Medulla oblongata (tissue), 1 donor: ENCODE measurements around the gene DGKH.
A peak's percentile ranks its signal among the peaks of the same experiment; 100 is the strongest.
"Not testable (repeated sequence)": the region's sequence is repeated elsewhere in the genome, so short reads cannot be mapped to it uniquely, and the experiment has no call there.

Experiments used
- DNase-seq: peaks from one replicate; pipeline ENCODE4 v3.0.0-alpha.2; 2015; ENCODE audit errors: extremely low spot score

DGKH gene

DNA sequence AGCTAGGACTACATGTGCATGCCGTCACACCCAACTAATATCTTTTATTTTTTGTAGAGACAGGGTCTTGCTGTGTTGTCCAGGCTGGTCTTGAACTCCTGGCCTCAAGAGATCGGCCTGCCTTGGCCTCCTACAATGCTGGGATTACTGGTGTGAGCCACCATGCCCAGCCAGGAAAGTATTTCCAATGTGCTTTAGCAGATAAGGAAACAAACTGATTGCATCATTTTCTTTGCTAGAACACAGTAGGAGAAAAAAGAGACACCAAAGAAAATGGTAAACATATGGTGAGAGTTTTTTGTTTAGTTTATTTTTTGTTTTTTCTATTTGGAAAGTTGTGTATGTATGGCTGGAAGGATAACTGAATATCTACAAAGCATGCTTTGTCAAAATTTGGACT, 176.6 kb downstream of the DGKH start:
- no peak for DNase-seq

DNA sequence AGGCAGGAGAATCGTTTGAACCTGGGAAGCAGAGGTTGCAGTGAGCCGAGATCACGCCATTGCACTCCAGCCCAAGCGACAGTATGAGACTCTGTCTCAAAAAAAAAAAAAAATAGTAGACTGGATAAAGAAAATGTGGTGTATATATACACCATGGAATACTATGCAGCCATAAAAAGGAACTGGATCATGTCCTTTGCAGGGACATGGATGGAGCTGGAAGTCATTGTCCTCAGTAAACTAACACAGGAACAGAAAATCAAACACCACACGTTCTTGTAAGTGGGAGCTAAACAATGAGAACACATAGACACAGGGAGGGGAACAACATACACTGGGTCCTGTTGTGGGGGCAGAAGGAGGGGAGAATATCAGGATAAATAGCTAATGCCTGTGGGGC, 178.3 kb downstream of the DGKH start:
- DNase-seq, result not testable (repeated sequence)

DNA sequence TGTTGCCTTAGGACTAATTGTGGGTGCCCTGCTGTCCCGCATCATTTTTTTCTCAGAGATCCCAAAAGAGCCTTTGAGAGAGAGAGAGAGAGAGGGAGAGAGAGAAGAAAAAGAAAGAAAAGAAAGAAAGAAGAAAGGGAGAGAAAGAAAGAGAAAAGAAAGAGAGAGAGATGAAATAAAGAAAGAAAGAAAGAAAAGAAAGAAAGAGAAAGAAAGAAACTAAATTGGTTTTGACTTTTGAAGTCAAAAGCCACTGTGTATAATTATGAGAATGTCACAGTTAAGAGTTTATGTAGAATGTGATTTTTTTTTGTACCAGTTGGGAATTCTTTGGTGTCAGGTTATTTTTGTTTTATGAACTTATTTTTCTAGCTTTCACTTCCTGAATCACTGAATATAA, 180.1 kb downstream of the DGKH start:
- DNase-seq, result no peak

DNA sequence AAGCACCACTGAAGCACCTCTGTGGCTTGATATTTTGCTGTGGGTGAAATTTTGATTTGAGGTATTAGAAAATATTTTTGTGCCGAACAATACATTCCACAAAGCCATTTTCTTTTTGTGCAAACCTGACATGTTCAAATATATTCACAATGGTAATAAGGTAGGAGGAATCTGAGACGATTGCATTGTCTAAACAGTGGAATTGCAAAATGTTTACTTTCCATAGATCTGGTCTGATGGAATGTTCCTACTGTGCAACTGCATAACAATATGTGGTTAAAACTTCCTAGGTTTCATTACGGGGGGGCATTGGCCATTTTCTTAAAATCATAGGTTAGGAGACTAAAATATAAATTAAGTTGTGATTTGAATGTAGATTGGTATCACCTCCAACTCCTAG, 180.8 kb downstream of the DGKH start:
- DNase-seq, result no peak

DNA sequence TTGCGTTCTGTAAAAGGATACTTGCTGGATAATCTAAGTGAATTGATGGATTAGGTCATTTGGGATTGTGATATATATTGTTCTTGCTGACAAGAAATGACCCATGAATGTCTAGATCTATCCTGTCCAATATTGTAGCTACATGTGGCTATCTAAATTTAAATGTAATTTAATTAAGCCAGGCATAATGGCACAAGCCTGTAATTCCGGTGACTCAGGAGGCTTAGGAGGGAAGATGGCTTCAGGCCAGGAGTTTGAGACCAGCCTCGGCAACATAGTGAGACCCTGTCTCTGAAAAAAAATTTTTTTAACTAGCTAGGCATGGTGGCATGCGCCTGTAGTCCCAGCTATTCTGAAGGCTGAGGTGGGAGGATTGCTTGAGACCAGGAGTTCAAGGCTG, 184.2 kb downstream of the DGKH start:
- no peak for DNase-seq

DNA sequence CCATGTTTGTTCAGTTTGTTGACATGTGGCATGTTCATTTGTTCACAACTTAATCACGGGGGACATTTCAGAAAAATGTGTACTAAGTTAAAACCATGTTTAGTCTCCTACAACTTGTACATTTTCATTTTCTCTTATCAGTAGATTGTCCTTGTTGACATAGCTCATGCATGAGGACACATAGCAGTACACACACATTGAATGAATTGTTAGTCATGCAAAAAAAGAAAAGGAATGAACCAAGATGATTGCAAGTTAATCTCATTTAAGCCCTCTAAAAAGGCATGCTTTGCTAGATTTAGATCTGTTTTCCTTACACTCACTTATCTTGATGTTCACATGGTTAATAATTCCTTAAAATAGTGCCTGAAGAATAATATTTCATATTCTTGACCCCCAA, 185.3 kb downstream of the DGKH start:
- DNase-seq, result no peak

DNA sequence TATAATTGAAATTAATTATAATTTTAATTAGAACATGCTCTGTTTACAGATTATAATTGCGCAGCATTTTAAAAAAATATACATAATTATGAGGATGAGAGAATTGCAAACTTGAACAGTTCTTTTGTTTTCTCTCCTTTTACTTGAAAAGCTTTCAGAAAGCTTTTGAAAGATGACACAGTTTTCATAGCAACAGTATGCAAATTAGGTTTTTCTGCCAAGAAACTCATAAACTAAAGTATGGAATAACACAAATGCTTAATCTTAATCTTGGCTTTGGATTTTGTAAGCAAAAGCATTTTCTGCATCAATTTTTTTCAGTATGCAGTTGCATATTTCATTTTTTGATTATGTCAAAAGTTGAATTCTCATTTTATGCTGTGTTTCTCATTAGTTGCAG, 190.7 kb downstream of the DGKH start:
- DNase-seq, result no peak

DNA sequence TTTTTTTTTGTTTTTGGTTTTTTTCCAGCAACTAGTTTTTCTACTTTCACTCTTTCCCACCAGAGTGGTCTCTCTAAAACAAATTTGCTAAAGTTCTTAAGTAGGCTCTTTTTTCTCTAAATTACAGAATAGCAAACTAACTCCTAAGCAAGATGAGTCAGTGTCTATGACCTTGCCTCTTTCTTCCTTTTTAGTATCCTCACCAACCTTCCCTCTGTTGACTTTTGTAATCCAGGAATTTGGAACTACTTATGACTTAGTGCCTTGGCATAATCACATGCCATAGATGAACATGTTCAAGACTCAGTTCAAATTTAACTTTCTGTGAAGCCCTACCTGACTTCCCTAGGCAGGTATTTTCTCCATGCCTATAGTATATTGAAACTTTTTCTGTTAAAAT, 191.2 kb downstream of the DGKH start:
- no peak for DNase-seq

DNA sequence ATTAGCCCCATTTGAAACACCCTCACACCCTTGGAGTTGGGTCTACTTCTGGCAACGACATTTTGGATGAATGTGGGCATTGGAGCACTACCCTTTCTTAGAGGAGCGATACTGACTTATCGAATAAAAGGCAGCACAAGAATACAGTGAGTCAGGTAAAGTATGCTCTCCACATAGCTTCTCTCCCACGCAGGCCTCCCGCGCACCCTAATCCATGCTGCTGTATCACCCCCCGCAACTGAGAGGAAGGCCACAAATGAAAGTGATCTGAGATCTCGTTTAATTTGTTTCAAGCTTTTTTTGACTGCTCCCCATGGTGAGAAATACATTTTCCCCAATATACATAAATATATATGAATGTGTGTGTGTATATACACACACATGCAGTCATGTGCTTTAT, 198.1 kb downstream of the DGKH start:
- DNase-seq, result no peak

DNA sequence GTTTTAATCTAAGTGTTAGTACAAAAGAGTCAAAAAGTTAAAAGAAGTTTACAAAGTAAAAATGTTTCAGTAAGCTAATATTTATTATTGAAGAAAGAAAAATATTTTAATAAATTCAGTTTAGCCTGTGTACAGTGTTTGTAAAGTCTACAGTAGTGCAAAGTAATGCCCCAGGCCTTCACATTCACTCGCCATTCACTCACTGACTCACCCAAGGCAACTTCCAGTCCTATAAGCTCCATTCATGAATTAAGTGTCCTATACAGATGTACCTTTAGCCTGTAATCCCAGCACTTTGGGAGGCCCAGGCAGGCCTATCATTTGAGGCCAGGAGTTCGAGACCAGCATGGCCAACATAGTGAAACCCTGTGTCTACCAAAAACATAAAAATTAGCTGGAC, 199.4 kb downstream of the DGKH start:
- no peak for DNase-seq

DNA sequence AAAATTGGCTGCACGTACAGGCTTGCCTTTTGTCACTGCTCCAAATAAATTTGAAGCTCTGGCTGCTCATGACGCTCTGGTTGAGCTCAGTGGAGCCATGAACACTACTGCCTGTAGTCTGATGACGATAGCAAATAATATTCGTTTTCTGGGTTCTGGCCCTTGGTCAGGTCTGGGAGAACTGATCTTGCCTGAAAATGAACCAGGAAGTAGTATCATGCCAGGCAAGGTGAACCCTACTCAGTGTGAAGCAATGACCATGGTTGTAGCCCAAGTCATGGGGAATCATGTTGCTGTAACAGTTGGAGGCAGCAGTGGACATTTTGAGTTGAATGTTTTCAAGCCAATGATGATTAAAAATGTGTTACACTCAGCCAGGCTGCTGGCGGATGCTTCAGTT, 207.4 kb downstream of the DGKH start:
- no peak for DNase-seq

DNA sequence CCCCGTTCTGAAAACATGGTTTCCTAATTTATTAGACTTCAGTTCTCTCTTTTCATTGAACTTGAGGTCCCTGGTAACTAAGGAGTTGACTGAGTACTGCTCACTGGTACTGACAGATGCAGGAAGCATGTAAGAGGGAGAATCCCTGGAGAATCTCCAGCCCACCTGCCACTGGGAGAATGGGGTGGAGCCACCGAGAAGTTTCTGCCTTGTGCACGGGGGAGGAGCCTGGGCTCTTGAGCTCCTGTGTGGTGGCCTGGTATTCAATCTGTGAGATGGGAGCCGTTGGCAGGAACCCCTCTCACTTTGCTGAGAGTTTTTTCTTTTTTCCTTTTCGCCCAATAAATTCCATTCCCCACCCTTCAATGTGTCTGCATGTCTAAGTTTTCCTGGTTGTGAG, 210.3 kb downstream of the DGKH start:
- DNase-seq, result no peak

DNA sequence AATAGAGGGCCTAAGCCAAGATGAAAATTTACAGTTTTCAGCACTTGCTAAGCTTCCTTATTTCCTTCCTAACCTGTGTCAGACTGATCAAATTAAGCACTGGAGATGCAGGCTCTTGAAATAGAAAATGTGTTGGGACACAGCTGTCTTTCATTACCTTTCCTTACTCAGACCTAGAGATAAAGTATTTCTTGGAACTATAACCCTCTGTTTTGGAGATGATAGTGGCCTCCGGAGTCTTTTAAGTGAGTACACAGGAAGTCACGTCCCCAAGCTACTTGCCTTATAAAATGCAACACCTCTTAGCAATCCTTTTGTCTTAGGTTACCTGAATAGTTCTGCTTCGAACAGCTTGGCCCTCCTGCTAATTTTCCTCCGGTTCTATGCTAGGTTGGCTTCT, 211.1 kb downstream of the DGKH start:
- DNase-seq, result no peak

DNA sequence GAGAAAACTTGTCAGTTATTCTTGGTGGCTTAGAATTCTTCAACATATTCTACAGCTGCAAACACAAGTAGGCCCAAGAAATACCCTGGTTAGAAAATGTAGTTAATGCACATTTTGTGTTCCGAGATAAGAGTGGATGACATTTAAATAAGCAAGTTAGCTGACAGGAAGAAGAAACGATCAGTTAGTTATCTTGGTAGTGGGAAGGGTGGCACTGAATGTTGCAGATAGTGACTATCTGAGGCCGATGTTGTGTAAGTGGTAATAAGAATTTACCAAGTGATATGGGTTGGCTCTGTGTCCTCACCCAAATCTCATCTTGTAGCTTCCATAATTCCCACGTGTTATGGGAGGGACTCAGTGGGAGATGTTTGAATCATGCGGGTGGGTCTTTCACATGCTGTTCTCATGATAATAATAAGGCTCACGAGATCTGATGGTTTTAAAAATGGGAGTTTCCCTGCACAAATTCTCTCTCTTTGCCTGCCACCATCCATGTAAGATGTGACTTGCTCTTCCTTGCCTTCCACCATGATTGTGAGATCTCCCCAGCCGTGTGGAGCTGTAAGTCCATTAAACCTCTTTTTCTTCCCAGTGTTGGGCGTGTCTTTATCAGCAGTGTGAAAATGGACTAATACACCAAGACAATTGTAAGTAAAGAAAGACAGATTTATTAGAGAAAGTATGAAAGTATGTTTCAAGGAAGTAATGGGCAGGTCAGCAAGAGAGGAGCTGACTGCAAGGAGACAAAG, 212.6 kb downstream of the DGKH start:
- no peak for DNase-seq

DNA sequence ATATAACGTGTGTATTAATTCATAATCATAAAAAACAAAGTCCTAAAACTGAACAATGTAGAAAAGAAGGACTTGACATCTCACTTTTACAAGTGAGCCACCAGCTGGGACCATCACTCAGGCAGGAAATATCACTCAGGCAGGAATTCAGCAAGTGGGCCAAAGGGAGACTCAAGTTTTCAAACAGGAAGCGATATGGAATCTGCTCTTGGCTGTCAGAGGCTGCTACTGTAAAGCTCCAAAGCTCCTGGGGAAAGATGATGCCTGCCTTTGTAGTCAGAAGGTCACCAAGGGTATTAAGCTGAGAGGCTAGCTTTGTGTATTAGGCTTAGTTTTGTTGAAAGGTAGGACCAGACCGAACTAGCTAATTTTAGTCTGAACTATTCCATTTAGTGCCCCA, 218.0 kb downstream of the DGKH start:
- DNase-seq, result no peak

DNA sequence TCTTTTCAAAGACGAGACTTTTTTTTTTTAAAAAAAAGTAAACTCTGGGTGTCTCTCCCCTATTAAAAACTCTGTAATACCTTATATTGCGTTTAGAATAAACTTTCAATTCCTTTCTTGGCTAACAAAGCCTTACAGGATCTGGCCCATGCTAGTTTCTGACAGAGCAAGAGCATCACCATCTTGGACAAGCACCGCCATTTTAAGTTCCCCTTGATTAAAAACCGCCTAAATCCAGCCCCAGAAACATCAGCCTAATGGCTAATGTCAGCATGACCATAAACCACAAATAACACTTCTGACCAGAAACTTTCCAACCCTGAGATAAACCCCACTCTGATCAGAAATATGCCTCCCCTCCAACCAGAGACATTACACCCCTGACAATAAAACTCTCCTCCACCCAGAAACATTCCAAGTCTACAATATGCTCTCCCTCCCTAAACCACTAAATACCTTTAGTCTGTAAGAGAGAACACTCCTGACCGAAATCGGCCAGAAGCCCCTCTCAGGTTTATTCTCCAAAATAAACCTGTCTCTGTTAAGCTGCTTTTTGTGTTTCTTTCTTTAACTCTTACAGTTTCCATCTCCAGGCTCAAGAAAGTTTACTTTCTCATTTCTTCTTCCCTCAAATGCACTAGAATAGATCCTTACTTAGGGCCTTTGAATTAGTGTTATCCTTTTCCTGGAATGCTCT, 221.9 kb downstream of the DGKH start:
- no peak for DNase-seq

DNA sequence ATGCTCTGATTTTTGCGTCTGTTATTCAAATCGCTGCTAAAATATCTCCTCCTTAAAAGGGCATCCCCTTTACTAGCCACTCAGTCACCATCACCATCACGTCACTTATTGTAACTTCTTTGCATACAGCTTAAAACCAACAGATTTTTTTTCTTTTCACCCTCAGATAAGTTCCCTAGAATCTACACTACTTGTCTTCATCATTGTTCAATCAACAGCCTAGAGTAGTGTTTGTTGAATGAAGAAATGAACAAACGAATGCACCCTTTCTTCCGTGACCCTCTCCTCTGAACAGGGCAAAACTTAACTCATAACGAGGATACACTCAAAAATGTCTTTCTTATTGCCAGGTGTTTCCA, 222.4 kb downstream of the DGKH start:
- DNase-seq, result no peak

DNA sequence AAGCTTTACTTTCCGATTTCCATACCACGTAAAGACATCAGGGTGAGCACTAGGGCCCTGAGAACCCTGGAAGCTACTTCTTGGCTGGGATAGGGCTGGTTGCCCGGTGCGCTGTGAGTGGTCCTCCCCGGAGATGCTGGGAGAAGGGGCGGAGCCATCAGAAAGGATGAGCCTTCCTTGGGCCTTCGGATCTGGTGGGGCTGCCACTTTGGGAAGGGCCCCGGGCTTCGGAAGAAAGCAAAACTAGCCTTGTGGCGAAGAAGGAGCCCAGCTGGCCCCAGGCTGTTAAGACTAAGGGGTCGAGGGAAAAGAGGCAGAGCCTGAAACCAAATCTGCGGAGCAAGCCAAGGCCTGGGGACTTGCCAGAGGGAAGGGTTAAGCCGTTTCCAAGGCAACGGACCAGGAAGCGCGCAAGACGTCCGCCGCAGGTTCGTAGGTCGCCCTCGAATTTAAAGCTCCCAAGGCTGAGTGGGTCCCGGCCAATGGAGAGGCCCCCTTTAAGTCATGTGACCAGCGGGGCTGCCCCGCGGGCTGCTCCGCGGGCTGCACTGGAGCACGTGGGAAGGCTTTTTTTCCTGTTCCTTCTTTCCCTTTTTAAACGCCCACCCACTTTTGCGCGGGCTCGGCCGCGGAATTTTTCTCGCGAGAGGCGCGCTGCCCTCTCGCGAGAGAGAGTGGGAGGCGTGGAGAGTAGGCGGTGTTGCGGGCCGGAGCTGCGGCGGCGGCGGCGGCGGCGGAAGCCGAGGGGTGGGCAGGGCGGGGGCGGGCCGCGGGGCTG, 223.1 kb downstream of the DGKH start:
- DNase-seq, result peak; percentile 99

DNA sequence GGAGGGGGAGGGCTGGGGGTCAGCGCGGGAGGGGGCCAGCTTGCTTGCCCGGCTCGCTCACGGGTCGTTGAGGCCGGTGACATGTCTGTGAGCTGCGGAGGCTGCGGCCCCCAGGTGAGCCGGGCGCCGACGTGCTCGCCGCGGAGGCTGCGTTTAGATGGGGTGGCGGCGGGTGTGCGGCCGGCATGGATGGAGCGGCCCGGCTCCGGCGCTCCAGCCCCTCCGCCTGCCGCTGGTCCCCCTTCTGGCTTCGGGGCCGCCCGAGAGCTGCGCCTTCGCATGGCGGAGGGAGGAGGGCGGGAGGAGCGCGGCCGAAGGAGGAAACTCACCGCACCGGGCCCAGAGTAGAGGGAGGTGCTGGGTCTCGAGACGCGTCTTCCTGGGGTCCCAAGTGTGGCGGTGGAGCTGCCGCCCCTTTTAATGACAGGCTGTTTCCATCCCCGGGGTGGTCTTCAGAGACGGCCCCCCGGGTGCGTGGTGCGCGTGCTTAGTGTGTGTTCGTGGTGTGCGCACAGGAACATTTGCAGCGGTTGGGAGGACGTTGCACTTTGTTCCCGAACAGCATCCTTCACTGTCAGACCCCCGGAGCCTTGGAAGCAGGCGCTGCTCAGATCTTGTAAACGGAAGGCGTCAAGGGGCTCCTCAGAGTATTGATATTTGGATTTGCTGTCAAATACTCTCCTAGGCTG, 223.8 kb downstream of the DGKH start, which contains the start of gene AKAP11:
TSS of gene AKAP11 (plus strand) at position 38 of the 689 bp plus-strand sequence. CDS start 14,197 bp downstream, outside the sequence.
- DNase-seq, result peak; percentile 44

DNA sequence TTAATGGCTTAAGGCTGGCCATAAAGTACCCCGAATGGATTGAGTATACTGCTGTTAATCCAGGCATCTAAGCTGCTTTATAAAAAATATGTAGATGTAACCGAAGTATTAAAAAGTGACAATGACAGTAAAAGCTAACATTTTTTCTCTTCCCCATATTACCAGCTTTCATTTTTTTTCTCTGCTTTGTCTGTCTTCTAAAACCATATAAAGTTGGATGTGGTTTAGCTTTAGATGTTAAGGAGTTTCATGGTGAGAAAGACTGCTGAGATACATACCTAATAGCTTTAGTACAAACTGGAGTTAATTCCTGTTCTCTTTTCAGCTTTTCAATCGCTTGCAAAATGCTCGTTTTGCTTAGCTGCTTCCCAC, 224.3 kb downstream of the DGKH start:
- DNase-seq, result peak; percentile 24

DNA sequence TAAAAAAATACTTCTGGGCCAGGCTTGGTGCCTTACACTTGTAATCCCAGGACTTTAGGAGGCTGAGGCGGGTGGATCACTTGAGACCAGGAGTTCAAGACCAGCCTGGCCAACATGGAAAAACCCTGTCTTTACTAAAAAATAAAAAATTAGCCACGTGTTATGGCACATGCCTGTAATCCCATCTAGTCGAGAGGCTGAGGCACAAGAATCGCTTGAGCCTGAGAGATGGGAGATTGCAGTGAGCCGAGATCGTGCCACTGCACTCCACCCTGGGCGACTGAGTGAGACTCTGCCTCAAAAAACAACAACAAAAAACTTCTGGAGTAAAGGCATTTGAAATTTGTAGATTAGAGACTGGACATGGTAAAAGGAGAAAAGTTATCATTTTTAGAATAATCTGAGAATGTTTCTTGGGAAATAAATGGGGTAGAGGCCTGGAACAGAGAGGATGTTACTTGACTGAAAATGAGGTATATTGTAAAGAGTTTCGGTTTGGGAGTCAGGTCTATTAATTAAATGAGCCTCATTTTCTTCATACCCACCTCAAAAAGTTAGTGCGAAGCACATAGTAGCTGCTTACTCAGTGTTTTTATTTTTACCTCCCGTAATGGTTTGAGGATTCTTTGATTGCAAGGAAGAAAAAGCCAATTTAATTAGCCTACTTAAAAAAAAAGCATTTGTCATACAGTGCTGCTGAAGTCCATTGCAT, 226.1 kb downstream of the DGKH start:
- no peak for DNase-seq

DNA sequence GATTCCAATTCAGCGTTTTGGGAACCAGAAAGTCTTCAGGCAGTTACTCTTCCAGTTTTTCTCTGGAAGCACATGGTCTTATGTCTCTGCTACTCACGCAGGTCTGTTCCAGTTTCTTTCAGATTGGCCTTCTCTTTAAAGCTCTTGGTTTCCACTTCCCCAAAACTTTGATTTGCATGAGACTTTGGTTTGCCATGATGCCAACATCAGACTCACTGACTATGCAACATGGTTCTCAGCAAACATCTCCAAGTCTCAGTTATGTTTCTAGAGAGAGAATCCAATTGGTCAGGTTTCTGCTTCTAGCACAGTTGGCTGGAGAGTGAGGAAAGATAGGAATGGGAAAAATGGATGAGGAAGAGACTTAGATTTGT, 226.6 kb downstream of the DGKH start:
- peak; percentile 76 for DNase-seq
